ENCODE data around the gene USP34. TPM values are rescaled to one million over a fixed set of nuclear protein-coding genes. Genes with fewer than 3 reads are reported as not detected.
"Not testable (repeated sequence)": the region's sequence is repeated elsewhere in the genome, so short reads cannot be mapped to it uniquely, and the experiment has no call there.

Gene USP34
- total RNA-seq, 1 donor from 2014 or later: 39.8 TPM

DNA sequence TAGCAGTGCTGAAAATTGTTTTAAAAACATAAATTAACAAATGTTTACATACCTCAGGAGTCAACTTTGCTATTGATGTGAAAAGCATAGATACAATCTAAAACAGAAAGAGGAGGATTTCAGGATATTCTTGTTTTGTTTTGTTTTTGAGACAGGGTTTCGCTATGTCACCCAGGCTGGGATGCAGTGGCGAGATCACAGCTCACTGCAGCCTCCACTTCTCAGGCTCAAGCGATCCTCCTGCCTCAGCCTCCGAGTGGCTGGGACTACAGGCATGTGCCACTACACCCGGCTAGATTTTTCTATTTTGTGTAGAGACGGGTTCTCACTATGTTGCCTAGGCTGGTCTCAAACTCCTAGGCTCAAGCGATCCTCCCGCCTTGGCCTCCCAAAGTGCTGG is 248.3 kb downstream of the USP34 start:
- DNase-seq (no peak), ATAC-seq (no peak)
- intact Hi-C loops (cut with micrococcal nuclease): no loop called here

DNA sequence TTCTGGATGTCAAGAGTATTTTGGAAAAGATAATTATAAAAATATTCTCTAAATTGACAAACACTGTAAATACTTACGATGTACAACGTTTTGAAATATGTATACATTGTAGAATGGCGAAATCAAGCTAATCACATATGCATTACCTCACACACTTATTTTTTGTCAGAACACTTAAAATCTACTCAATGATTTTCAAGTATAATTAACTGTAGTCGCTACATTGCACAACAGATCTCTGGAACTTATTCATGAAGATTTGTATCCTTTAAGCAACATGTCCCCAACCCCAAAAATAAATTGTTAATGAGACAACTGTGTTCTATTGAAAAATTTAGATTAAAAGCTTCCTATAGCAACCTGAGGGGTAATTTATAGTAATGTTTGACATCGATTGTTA is 249.1 kb downstream of the USP34 start:
- intact Hi-C loops (cut with micrococcal nuclease): no loop called here

DNA sequence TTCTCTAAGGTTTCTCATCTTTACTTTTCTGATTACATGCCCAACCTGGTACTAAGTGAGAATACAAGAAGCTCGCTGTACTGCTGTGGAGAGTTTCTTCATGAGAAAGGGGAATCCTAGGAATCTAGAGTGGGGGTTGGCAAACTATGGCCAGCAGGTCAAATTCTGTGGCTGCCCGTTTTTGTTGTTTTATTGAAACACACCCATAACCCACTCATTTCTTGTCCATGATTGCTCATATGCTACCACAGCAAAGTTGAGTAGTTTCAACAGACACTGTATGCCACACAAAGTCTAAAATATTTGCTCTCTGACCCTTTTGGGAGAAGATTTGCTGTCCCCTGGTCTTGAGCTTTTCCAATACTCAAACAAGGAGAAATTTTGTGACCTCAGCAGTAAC is 250.1 kb downstream of the USP34 start:
- intact Hi-C loops (cut with micrococcal nuclease): no loop called here
- no peak for DNase-seq
- no peak for ATAC-seq

More for the DNA sequence above, 249.1 kb downstream of the USP34 start:
- ATAC-seq (no peak), DNase-seq (no peak)

DNA sequence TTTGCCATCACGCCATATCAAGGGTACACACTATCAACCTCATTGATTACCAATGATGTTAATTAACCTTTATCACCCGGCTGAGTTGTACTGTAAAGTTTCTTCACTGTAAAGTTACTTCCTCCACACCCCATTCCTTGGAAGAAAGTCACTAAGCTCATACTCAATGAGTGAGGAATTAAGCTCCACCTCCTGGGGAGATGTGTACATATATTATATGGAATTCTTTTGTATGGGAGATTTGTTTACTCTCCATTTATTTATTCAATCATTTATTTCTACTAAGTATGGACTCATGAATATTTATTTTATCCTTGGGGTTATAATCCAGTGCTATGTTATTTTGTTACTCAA is 252.1 kb downstream of the USP34 start:
- intact Hi-C loops (cut with micrococcal nuclease): loop anchor here (10.0 kb wide), 1 partner anchor 66 kb away; no protein-coding TSS in a partner anchor
- no peak for ATAC-seq
- no peak for DNase-seq

DNA sequence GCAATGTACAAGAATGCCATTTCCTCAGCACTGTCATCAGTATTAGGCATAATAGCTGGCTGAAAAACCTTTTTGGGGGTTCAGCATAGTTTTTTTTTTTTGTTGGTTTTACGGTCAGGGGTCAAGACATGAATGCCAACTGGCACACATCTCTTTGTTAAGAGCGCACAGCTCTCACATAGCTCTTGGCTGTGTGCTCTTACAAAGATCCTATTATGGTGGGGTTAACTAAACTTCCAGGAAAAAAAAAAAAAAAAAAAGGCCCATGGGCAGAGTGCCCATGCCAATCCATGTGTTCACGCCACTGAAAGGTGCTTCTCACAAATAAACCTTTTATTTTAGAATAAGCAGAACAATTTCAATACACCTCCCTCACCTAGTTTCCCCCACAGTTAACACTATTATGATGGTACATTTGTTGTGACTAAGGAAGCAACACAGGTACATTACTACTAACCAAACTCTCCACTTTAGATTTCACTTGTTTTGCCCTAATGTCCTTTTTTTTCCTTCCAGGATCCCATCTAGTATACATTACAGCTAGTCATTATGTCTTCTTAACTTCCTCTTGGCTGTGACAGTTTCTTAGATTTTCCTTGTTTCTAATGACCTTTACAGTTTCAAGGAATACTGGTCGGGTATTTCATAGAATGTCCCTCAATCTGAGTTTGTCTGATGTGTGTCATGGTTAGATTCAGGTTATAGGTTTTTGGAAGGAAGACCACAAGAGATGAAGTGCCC is 252.6 kb downstream of the USP34 start:
- ATAC-seq (no peak), DNase-seq (no peak)
- intact Hi-C loops (cut with micrococcal nuclease): loop anchor here (10.0 kb wide), 1 partner anchor 67 kb away; no protein-coding TSS in a partner anchor

DNA sequence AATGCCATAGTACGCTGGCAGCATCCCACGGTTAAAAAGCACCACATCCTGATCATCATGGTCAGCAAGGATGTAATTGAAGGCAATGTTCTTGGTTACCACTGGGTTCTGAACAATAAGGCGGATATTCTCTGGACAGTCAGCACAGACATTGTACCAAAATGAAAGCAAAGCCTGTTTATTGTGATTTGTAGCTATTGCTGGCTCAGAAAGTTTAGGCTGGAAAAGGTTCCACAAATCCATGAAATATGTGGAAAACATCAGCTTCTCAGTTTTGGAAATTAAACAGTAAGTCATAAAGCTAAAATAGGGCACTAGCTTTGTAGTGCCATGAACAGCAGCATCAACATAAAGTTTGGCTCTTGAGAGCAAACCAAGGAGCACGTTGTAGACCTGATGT is 256.7 kb downstream of the USP34 start:
- ATAC-seq: no peak
- intact Hi-C loops (cut with micrococcal nuclease): loop anchor here (10.0 kb wide), 1 partner anchor 71 kb away; no protein-coding TSS in a partner anchor
- no peak for DNase-seq

DNA sequence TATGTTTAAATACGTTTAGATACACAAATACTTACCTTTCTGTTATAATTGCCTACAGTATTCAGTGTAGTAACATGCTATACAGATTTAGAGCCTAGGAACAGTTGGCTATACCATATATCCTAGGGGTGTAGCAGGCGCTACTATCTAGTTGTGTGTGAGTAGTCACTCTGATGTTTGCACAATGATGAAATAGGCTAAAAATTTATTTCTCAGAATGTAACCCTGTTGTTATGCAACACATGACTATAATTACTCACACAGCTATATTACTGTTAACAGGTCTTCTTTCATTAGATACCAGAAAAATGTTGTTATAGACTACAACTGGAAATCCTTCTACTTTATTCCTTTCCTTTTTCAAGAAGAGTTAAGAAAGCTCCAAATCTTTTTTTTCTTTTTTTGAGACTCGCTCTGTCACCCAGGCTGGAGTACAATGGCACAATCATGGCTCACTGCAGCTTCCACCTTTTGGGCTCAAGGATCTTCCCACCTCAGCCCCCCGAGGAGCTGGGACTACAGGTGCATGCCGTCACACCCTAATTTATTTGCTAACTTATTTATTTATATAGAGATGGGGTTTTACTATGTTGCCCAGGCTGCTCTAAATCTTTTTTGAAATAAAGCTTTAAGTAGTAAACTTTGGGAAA is 260.4 kb downstream of the USP34 start:
- intact Hi-C loops (cut with micrococcal nuclease): loop anchor here (10.0 kb wide), 1 partner anchor 74 kb away; no protein-coding TSS in a partner anchor
- DNase-seq: no peak
- peak; percentile 63 for ATAC-seq

DNA sequence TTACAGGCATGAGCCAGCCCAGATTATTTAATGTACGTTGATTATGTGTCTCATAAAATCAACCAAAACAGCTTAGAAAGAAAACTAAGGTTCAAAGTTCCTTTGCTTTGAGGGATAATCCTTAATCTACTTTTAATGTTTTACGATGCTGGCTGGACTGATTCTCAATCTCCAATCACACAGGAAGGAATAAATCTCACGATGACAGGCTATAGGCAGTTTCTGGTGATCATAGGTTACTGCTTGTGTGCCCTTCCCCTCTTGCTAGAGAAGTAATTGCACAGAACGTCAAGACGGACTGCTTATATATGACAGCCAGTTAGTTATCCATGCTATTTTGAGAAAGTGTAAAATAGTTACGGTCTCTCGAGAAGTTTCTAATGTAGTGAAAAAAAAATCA is 265.8 kb downstream of the USP34 start:
- no peak for DNase-seq
- no peak for ATAC-seq
- intact Hi-C loops (cut with micrococcal nuclease): no loop called here

DNA sequence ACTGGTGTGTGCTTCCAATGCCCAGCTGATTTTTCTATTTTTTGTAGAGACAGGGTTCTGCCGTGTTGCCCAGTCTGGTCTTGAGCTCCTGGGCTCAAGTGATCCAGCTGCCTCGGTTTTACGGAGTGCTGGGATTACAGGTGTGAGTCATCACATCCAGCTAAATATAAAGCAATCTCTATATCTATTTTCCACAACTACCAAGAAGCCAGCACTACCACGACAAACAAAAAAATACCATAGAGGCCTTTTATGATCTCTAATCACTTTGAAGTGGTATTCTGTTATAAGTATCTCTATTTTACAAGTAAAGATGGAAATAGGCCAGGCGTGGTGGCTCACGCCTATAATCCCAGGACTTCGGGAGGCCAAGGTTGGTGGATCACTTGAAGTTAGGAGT is 274.2 kb downstream of the USP34 start:
- intact Hi-C loops (cut with micrococcal nuclease): no loop called here
- ATAC-seq: peak; percentile 20

DNA sequence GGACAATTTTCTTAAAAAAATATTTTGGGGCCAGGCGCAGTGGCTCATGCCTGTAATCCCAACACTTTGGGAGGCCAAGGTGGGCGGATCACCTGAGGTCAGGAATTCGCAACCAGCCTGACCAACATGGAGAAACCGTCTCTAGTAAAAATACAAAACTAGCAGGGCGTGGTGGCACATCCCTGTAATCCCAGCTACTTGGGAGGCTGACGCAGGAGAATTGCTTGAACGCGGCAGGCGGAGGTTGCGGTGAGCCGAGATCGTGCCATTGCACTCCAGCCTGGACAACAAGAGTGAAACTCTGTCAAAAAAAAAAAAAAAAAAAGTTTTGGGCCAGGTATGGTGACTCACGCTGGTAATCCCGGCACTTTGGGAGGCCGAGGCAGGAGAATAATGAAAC is 276.2 kb downstream of the USP34 start:
- intact Hi-C loops (cut with micrococcal nuclease); DNase-seq; ATAC-seq: not testable (repeated sequence)

More for the DNA sequence above, 274.2 kb downstream of the USP34 start:
- DNase-seq: no peak

DNA sequence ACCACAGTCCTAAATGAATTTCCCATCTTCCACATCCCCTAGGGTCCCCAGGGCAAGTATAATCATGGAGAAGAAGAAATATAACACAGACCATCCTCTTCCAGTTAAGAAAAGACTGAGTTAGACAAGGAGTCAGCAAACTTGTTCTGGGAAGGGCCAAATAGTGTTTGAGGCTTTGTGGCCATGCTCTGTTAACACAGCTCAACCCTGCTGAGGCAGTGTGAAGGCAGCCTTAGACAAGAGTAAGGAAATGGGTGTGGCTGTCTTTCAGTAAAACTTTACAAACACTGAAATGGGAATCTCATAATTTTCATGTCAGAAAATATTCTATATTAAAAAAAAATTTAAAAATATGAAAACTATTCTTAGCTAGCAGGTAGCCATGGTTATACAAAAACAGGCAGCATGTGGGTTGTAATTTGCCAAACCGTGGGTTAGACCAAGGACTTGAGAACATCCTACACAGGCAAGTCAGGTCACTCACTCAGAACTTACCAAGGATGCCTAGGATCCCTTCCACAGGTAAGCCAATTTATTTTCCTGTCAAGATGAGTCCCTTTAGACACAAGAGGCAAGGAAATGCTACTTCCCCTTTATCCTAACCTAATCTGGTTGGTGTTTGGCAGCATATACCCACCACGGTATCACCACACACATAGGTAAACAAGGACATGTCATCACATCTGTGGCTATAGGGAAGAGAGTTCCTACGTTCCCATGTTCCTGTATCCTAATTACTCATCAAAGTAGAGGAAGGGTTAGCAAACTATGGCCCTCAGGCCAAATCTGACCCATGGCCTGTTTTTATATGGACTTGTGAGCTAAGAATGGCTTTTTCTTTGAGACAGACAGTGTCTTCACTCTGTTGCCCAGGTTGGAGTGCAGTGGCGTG is 277.0 kb downstream of the USP34 start:
- DNase-seq (no peak), ATAC-seq (peak; percentile 20)
- intact Hi-C loops (cut with micrococcal nuclease): no loop called here

DNA sequence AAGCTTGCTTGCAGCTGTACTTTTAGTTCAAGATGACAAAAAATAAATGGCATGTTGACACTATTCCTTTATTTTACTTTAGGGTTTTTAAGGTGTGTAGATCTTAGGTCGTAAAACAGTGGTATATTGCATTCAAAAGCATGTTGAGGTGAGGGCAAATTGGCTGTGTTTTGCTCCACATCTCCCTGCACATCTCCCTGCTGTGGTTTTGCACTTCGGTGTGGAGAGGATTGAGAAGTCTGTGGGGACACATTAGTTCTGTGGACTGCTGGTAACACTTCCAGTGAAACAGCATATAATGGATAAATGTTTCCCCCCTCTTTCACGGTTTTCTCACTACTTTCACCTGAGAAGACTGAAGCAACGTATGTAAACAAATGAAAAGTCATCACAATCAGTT is 283.8 kb downstream of the USP34 start:
- DNase-seq: no peak
- intact Hi-C loops (cut with micrococcal nuclease): no loop called here
- ATAC-seq: no peak

DNA sequence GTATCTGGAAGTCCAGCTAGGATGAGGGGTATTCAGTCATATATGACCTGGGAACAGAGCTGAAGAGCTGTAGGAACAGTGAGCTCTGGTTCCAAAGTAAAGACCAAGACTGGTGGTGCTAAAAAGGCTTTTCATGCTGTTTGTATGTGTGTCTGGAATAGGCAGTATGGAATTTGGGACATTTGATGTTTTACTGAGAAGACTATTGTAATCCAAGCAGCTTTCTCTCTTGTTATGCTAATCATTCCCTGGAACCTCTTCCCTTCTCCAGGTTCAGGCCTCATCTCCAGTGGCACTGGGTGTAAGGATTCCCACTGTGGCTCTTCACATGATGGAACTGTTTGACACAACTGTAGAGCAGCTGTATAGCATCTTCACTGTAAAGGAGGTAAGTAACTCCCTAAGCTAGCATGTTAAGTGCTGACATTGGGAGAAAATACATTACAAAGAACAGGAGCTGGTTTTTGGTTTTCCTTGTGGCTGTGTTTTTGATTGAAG is 285.6 kb downstream of the USP34 start:
- intact Hi-C loops (cut with micrococcal nuclease): no loop called here
- ATAC-seq (no peak), DNase-seq (no peak)

DNA sequence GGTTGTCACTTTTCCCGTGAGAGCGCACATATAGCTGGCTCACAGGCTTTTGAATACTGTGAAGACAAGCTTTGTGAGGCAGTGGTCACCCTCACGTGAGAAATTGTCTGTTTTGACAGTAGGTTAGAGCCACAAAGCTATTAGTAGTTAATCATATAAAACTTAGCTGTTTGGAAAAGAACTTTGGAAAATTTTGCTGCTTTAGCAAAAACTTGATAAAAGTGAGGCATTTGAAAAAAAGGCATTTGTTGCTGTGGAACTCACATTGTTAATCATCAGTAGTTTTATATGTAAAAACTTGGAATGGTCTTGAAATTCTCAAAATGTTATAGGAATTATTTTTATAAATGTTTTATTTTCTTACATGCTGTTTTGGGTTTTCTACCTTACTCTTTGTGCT is 286.6 kb downstream of the USP34 start:
- ATAC-seq: no peak
- intact Hi-C loops (cut with micrococcal nuclease): no loop called here
- DNase-seq: no peak

DNA sequence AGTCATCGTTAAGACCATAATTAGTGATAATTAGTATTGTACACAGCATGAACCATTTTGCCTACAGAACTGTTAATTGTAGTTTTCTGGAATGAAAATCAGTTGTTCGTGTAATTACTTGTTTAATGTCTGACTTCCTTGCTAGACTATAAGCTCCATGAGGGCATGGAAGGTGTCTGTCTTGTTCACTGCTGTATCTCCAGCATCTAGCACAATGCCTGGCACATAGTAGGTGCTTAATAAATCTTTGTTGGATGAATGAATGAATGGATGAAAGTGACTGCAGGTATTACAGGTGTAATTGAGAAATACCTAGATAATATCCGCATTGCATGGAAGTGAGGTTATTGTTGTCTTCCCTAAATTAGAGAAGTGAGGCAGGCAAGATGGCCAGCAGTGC is 287.1 kb downstream of the USP34 start:
- no peak for ATAC-seq
- DNase-seq: no peak

DNA sequence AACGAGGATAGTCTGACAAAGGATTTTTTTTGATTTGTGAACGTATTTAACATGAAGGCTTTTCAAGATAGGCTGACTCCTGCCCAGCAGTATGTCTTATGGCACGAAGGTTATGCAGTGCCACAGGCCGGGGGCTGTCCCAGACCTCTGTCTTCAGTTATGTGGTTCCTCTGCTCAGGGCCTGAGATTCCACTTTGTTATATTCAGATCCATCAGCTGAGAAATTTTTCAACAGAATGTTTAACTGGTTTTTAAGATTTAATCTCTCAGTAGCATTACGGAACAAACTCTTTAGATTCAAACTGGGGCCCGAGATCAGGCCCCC is 288.9 kb downstream of the USP34 start:
- intact Hi-C loops (cut with micrococcal nuclease): no loop called here
- ATAC-seq (no peak), DNase-seq (no peak)

More for the DNA sequence above, 287.1 kb downstream of the USP34 start:
- intact Hi-C loops (cut with micrococcal nuclease): no loop called here

DNA sequence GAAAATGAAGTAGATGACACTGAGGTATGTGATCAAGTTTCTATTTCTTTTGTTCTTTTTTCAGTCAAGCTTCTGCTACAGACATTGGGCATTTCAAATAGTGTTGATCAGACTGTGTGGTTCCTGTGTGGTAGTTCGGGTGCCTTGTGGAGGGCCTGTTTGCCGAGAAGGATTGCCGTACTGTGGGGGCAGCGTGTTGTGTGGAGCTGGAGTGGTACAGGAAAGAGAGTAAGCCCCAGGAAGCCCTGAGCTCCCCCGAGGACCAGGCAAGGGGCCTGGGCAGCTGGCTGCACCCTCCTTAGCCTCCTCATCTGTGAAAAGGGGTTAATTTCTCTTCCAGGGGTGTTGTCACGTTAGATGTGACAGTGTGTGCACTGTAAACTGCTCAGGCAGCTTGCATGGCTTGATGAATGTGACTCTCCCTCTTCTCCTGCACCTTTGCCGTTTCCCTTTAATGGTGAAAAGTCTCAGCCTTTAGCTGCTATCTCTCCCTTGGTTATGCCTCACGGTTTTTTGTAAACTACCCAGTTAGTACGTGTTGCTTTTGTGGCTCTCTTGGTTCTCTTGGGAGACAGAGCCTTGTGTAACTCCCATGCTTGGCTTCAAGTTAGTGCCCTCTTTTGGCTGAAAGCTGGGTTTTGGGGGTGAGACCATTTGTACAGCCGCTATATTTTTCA is 289.4 kb downstream of the USP34 start:
- intact Hi-C loops (cut with micrococcal nuclease): no loop called here
- DNase-seq (no peak), ATAC-seq (no peak)

DNA sequence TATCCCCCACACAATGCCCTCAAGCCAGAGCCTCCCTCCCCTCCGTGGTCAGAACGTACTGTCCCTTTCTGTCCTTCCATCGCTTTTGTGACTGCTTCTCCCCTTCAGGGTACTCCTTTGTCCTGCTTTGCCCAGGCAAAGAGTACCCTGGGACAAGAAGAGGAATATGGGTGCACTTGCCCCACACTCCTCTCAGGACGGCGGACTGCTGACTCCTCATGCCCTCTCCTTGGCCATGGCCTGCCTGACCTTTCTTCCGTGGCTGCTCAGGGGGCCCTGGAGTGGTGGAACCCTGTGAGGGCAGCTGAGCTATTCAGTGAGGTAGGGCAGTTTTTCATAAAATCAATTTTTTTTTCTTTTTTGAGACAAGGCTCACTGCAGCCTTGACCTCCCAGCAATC is 290.2 kb downstream of the USP34 start:
- ATAC-seq (no peak), DNase-seq (no peak)
- intact Hi-C loops (cut with micrococcal nuclease): no loop called here

Data from left ventricle myocardium superior (tissue), 1 donor.